GM04503 (cell line): ENCODE measurements around the gene TMEM184B.

ENCODE experiments used
- DNase-seq: peaks from one replicate; pipeline ENCODE4 v3.0.0-alpha.2; 2012; ENCODE audit warnings: low read depth

TMEM184B gene

DNA sequence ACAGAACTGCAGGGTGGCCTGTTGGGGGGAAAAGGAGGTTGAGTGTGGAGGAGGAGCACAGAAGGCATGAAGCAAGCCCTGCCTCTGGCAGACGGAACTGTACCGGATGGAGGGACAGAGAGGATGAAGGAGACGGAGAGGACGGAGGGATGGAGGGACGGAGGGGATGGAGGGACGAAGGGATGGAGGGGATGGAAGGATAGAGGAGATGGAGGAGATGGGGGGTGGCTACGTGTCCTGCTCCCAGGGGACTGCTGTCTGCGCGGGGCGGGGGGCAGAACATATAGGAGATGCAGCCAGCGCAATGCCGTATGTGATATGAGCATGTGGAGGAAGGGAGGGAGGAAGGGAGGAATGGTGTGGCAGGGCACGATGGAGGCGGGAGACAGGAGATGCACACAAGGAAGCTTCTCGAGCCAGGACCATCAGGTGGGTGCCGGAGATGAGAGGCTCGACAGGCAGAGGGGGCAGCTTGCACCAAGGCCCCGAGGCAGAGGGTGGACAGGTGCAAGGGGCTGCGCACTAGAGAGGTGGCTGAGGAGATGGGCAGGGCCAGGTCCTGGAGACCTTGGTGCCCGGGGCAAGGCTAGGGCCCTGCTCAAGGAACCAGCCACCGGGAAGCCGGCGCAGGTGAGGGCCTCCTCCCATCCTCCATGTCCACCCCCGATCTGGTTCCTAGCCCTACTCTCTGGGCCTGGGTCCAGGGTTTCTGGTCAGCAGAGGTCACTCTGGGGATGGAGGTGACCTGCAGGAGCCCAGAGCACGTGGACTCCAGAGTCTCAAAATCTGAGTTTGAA lies 45.8 kb downstream of the TMEM184B start:
- no peak for DNase-seq

DNA sequence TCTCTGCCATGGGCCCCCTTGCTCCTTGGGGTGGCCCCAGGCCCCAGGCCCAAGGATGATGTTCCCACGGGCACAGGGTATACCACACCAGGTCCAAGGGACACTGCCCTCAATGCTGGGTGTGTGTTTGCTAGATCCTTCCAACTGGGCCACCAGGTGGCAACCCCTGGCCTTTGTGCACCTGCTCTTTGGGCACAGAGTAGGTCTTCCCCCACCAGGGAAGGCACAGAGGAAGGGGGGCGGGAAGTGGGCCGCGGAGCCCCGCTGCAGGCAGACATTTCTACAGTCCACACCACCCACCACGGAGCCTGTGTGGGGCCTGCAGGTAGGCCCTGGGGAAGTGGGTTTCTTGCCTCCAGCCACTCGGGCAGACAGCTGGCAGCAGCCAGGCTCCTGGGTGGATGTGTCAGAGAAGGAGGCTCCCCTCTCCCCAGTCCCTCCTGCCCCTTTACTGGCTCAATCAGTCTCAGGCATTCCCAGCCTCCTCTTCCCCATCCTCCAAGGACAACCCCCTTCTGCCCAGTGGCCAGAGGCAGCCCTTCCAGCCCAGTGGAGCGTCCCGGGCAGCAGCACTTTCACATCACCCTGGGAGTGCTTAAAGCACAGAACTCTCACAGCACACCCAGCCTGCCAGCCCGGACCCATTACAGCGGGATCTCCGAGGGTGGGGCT lies 49.4 kb downstream of the TMEM184B start:
- DNase-seq: no peak

DNA sequence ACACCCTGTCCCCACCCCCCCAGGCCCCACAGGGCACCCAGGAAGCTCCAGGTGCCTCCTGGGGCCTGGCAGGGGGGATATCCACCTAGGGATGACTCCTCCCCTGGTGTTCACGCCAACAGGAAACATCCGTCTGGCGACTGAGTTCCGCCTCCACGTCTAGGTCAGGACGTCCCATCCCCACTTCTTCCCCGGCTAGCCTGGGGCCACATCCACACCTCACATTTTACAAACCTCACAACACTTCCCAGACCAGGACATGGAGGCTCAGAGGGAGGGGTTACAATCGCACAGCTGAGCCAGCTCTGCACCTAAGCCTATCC lies 50.1 kb downstream of the TMEM184B start:
- DNase-seq: no peak

DNA sequence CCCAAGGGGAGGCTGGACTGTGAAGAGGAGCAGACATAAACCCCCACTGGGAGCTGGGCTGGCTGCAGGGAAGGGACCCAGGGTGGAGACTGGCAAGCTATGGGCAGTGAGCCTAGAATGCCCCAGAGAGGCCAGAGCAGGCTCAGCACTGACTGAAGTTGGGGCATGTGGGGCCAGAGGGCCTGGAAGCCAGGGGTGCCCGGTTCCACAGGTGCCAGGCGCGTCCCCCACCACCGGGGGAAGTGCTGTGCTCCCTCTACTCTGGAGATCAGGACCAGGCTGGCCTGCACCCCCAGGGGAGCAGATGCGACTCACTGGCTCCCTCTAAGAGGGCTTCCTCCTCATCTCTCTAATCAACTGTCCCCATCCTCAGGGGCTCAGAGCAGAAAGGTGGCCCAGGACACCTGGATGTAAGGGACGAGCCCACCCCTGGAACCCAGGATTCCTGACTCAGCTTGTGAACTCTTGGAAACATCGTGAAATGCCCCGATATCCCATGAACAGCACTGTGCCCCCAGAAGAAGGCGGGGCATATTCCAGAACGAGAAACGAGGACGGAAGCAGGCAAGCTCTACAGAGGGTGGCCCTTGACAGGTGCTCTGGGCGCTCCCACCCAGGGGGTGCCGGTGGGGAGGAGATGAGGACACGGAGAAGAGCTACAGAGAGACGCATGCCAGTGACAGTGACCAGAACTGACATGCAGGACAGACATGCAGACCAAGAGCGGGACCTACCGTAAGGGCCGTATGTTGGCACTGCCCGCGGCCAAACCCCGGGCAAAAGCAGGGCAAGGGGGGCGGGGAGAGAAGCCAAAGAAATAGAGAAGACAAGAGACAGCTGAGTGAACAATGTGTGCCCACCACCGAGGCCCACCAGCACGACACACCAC lies 50.7 kb downstream of the TMEM184B start:
- no peak for DNase-seq

DNA sequence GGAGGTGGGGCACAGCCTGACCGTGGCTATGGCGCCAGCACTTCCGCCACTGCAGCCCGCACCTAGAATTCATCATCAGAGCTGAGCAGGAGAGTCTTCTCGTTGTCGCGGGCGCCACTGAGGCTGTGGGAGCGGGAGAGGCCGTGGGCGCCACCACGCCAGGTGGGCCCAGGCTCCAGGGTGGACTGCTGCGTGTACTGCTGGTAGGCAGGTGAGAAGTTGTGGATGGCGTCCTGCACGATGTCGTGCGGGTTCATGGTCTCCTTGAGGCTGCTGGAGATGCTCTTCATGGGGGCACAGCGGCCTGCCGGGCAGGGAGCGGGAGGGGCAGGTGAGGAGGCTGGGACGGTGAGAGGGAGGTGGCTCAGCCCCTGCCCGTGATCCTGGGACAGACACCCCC lies 51.4 kb downstream of the TMEM184B start:
- DNase-seq: no peak

DNA sequence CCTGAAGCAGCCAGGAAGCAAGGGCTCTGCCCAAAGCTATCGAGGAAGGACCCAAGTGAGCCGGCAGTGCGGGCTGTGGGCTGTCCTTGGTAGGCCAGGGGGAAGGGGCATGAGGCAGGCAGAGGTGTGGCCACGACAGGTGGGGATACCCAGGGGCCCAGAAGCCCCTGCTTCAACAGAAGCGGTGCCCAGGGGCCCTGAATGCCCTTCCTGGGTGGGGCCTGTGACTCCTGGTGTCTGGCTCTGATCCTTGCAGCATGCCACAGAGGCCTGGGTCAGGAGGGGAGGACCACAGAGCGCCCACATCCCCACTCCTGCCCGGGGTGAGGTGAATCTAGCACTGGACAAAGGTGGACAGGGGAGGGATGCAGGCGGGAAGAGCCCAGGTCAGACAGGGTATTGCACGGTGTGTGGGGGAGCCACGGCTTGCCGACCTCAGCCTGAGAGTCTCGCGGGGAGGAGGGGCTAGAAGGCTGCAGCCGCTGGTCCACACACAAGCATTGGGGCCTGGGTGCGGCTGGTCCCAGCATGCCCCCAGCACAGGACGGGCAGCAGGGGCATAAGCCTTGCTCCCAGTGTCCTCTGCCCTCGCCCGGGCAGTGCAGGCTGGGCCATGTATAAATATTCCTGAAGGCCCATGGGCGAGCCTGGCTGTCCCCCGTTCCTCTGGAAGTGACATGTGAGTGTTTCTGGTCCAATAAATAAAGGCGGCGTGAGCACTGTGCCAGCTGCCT lies 52.0 kb downstream of the TMEM184B start:
- no peak for DNase-seq

DNA sequence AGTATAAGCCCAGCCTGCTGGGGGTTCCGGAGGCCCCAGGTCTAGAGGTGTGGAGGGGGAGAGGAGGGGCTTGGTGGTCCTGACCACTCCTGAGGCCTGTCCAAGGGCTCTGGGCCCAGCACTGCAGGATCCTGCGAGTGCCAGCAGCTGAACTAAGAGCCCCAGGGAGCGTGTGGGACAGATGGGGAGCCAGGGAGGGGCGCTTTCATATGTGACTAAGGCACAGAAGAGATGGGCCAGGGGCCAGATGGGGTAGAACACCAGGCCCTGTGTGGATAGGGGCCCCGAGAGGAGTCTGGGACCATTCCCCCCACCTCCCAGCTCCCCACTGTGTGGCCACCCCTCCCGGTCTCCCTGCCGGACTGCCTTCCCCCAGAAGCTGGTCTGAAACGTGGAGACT lies 52.6 kb downstream of the TMEM184B start:
- DNase-seq: no peak

DNA sequence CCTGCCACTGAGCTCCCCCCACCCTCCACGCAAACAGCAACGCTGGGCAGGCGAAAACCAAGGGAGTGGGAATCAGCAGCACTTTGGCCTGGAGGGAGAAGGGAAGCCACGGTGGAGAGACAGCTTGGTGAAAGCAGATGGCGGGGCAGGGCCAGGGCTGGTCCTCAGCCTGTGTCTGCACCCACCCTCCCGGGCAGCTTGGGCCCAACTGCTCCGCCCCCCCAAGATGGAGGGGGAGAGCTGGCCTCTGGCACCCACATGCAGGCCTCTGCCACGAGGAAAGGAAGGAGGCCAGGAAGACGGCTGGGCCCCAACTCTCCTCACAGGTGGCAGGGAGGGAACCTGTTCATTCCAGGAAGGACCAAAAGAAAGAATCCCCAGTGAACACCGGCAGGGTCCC lies 53.2 kb downstream of the TMEM184B start:
- no peak for DNase-seq

DNA sequence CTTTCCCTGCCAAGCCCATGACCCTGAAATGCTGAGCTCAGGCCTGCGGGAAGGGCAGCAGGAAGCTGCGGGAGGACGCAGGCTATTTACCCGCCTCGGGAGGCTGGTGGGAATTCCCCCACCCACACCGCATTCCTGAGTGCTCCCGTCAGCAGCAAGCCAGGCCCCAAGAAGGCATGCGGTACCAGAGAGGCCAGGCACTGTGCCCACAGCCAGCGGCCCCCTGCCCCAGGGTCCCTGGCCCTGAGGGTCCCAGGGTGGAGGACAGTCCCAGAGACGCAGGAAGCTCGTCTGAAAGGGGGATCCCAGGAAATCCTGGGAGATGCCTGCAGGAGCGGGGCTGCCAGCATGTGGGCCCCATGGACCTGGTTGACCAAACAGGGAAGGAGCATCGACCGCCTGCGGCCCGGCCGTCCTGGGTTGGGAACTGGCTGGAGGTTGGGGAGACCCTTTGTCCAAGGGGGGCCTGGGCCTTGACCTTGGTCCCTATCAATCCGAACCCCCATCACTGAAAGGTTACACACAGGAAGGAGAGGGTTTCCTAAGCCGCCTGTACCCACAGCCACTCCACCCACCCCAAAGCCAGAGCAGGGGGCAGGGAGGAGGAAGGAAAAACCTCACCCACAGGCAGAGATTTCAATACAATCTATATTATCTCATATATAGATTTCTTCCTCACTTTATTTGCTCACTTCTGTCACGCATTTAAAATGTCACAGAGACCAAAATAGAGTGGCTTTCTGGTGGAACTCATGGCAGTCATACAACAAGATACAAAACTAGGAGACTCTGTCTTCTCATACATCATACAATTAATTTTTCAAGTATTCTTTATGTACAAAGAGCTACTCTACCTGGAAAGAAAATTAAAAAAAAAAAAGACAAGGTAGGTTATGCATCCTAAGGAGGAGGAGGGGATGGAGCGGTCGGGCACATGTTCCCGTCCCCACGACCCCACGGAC lies 53.9 kb downstream of the TMEM184B start:
- DNase-seq: peak; percentile 63

DNA sequence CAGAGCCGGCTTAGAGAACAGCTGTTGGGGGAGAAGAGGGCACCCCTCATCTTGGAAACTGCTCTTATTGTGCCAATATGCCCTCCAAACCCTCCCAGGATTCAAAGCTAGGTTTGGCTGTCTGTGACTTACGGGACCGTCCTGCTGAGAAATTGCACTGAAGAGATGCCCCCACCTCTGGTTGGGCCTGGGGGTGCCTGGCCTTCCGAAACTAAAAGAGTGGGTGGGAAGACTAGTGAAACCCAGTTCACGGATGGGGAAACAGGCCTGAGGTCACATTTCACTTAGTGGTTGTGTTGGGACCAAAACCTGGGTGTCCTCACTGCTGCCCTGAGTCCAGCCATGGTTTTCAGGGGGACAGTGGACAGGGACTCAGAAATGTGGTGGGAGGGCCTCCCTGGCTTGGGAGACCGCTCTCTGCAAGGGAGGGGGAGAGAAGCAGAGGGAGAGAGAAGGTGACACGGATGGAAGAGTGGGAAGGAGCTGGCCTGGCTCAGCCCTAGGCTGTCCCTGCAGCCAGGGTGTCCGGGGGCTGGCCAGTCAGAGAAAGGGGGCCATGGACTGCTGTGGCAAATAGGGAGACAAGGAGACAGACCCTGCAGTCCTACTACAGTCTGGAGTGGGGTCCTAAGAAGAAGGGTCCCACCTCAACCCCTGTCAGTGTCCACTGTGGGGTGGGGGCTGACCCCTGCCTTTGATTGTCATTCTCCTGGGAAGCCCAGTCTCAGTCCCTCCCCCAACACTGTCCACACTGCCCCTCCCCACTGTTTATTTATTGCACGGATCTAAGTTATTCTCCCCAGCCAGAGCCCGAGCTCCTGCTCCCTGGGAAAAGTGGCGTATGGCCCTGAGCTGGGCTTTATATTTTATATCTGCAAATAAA lies 57.4 kb downstream of the TMEM184B start:
- no peak for DNase-seq

DNA sequence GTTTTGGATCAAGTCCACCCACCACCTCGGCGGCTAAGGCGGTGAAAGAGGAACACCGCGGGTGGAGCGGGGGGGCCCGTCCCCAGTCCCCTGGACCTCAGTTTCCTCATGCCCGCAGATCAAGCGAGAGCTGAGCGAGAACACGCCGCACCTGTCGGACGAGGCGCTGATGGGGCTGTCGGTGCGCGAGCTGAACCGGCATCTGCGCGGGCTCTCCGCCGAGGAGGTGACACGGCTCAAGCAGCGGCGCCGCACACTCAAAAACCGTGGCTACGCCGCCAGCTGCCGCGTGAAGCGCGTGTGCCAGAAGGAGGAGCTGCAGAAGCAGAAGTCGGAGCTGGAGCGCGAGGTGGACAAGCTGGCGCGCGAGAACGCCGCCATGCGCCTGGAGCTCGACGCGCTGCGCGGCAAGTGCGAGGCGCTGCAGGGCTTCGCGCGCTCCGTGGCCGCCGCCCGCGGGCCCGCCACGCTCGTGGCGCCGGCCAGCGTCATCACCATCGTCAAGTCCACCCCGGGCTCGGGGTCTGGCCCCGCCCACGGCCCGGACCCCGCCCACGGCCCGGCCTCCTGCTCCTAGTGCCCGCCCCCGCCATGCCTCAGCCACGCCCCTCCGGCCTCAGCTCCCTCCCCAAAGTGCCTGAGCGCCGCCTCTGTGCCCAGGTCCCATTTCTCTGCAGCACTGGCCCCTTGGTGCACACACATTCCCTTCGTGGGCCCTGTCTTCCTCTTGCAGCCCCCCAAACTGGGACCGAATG lies 58.3 kb downstream of the TMEM184B start:
- no peak for DNase-seq

DNA sequence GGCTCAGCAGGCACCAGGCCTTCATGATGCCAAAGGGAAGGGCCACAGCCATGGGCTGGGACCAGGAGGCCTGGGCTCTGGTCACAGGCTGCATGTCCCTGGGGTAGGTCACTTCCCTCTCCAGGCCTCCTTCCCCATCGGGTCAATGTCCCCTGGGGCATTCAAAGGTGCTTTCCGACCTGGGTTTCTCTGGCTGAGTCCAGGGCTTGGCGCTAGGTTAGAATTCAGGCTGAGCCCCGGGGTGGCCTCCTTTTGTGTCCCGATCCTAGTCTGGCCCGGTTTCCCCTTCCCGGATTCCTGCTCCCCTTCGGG lies 58.9 kb downstream of the TMEM184B start:
- DNase-seq: no peak

DNA sequence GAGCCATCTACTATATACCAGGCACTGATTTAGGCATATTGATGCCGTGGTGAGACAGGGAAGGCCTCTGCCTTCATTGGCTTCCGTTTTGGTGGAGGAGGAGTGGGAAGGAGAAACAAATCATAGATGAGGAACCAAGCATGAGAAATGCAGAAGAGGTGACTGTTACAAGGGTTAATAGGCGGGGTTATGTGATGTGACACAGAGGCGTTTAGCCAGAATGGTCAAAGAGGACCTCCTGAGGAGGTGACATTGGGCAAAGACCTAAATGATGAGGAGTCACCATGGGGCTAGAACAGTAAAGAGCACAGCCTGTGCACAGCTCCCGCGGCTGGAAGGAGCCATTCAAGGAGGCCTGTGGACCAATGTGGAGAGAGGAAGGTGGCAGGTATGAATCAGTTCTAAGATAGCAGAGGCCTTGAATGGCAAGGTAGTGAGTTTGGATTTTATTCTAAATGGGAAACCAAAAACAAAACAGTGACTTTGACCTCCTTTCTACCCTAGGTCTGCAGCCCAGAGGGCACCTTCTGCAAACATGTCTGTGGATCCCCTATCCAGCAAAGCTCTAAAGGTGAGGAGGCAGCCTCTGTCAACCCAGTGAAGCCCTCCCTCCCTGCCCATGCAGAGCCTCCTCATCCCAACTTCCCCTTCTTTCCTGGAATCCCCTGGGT lies 59.4 kb downstream of the TMEM184B start:
- DNase-seq: no peak

DNA sequence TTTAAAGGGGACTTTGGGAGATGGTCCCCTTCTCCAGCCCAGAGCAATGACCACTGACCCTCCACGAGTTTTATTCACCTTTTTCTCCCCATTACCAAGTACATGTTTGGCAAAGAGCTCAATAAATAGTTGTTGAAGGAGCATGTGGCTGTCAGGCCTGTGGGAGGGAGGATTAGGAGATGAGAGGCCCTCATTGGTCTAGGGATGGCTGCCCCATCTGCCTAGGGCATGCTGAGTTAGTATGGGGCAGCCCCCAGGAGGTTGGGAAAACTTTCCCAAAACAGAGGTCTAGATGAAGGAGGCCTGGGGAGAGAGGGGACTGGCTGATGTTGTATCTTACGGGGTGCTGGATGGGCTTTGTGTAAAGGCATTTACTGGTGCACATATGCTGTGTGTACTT lies 60.4 kb downstream of the TMEM184B start:
- no peak for DNase-seq

DNA sequence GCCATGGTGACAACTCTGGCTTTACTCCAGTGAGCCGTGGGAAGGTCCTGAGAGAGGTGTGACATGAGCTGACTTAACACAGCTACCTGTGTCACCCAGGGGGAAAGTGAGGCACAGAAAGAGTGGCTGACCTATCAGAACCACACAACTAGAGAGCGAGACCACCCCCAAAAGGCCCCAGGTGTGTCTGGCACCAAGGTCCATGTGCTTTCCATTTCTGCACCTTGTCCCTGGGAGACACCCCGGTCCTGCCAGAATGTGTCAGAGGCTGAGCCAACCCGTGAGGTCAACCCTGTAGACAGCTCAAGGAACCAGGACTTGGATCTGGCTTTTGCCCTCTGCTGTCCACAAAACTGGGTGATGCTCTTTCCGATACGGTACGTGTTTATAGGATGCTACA lies 61.3 kb downstream of the TMEM184B start:
- no peak for DNase-seq

DNA sequence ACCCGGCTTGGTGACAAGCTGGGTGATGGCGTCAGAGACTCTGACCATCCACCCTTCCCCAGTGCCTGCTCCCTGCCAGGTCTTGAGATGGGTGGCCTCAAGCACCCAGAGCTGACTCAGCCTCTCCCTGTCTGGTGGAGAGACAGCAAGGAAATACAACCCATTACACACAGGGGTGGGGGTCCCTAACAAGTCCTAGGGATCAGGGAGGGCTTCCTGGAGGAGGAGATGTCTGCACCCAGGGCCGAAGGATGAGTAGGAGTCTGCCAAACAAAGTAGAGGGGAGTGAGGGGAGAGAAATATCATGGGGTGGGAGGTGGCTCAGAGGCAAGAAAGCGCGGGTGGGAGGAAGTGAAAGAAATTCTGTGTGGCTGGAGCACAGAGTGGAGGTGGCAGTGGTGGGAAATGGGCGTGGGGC lies 64.2 kb downstream of the TMEM184B start:
- no peak for DNase-seq

DNA sequence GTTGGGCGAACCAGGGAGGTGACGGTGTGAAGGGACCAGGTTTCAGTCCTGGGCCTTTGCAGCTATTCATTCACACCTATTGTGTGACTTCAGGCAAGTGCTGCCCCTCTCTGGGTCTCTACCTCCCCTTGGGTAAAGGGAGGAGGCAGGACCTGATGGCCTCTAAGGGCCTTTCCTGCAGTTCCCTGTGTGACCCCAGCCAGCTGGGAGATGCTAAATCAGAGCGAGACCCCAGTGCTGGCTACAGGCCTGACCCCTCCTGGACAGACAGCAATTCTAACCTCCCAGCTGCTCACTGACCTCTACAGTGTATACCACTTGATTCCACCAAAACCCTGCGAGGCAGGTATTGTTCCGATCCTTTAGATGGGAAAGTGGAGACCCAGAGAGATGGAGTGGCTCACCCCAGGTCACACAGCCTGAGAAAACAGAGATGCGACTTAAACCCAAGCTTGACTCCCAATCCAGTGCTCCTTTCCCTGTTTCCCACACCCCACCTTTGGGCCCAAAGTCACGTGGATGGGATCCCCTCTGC lies 64.8 kb downstream of the TMEM184B start:
- no peak for DNase-seq

DNA sequence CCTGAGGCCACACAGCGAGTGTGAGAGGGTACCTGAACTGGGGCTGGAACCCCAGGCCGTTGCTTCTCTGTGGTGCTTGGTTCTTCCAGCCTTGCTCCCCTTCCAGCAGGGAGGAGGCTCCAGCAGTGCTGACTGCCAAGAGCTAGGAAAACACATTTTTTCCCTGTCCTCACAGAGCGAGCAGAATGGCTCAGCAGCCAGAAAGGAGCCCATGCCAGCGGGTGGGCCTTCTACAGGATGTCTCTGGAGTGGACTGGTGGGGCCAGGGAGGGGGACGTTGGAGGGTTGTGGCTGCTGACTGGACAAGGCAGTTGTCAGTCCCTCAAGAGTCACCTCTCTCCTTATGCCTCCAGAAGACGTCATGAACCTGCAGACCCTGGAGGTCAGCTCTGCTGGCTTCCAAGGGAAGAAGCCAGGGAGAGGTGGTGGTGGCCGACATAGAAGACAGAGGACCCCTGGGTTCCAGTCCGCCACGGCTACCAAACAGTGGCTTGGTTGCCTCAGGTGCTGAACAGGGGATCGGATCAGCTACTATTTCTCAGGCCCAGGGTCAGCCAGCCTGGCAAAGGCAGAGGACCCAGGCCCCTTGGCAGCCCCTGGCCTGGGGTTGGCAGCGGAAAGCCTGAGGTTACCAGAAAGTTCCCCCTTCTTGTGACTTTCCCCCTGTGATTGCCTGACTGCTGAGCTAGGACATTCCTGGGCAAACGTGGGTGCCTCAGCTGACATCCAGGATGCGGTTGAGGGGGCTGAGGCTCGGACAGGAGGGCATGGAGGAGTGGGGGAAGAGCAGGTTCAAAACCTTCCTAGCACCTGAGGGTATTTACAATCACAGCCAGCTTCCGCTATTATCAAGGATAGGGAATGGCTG lies 67.3 kb downstream of the TMEM184B start:
- DNase-seq: peak; percentile 79
